ENCODE data around the gene ADAMTS2.

GRCh38 chr5:179152941-179153340 lies 192.3 kb downstream of the ADAMTS2 start:
- TF ChIP-seq CTCF (IDR thresholded peaks at IDR 0.05) = no peak
- TF ChIP-seq POLR2A (IDR thresholded peaks at IDR 0.05) = no peak
- TF ChIP-seq POLR2AphosphoS5 (IDR thresholded peaks at IDR 0.05) = no peak

Data from transverse colon (tissue), 4 donors.